ENCODE data around the gene STX18.

GRCh38 chr4:4574792-4575191 is 32.9 kb upstream of the STX18 start:
- TF ChIP-seq, protein P1, sequence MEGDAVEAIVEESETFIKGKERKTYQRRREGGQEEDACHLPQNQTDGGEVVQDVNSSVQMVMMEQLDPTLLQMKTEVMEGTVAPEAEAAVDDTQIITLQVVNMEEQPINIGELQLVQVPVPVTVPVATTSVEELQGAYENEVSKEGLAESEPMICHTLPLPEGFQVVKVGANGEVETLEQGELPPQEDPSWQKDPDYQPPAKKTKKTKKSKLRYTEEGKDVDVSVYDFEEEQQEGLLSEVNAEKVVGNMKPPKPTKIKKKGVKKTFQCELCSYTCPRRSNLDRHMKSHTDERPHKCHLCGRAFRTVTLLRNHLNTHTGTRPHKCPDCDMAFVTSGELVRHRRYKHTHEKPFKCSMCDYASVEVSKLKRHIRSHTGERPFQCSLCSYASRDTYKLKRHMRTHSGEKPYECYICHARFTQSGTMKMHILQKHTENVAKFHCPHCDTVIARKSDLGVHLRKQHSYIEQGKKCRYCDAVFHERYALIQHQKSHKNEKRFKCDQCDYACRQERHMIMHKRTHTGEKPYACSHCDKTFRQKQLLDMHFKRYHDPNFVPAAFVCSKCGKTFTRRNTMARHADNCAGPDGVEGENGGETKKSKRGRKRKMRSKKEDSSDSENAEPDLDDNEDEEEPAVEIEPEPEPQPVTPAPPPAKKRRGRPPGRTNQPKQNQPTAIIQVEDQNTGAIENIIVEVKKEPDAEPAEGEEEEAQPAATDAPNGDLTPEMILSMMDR (IDR thresholded peaks at IDR 0.05; ENCODE audit: low read depth, low read length, missing input control): no peak
- TF ChIP-seq REST (IDR thresholded peaks at IDR 0.05) (no peak), YY1 (IDR thresholded peaks at IDR 0.05) (no peak), TAF1 (conservative IDR thresholded peaks at IDR 0.05) (no peak), RXRA (IDR thresholded peaks at IDR 0.05) (no peak), GABPA (IDR thresholded peaks at IDR 0.05 in 1 of 2, conservative IDR thresholded peaks at IDR 0.05 in 1 of 2) (peak; percentile 49 to 56), FOXA2 (IDR thresholded peaks at IDR 0.05) (no peak), JUND (IDR thresholded peaks at IDR 0.05) (no peak), EGR1 (IDR thresholded peaks at IDR 0.05; ENCODE audit: low read depth in 2 of 2) (no peak), RAD21 (IDR thresholded peaks at IDR 0.05) (no peak)

All from liver (tissue), 3 donors.